GM19240 (cell line): ENCODE measurements around the gene UBR4.
"Not testable (repeated sequence)": the region's sequence is repeated elsewhere in the genome, so short reads cannot be mapped to it uniquely, and the experiment has no call there.

Experiments used
- DNase-seq: peaks from one replicate; pipeline ENCODE4 v3.0.0; 2011; ENCODE audit warnings: low spot score; ENCODE audit not compliant: insufficient read length

The UBR4 gene

GRCh38 chr1:19191811-19192210, 18.3 kb downstream of the UBR4 start:
- no peak for DNase-seq

GRCh38 chr1:19190468-19190867, 19.6 kb downstream of the UBR4 start:
- DNase-seq = no peak

- DNase-seq = no peak
Observed at GRCh38 chr1:19189270-19189669, 20.8 kb downstream of the UBR4 start.

GRCh38 chr1:19187852-19188251, 22.2 kb downstream of the UBR4 start:
- DNase-seq = no peak

GRCh38 chr1:19186001-19186400, 24.1 kb downstream of the UBR4 start:
- DNase-seq = no peak

- DNase-seq = no peak
Observed at GRCh38 chr1:19182223-19182622, 27.8 kb downstream of the UBR4 start.

- not testable (repeated sequence) for DNase-seq
Observed at GRCh38 chr1:19180265-19180657, 29.8 kb downstream of the UBR4 start.

GRCh38 chr1:19179597-19180264, 30.3 kb downstream of the UBR4 start:
- no peak for DNase-seq

- no peak for DNase-seq
Observed at GRCh38 chr1:19178734-19179398, 31.2 kb downstream of the UBR4 start.

- no peak for DNase-seq
Observed at GRCh38 chr1:19177811-19178210, 32.3 kb downstream of the UBR4 start.

GRCh38 chr1:19169642-19170041, 40.4 kb downstream of the UBR4 start:
- peak; percentile 13 for DNase-seq

GRCh38 chr1:19167140-19167539, 42.9 kb downstream of the UBR4 start:
- DNase-seq = no peak

- DNase-seq = no peak
Observed at GRCh38 chr1:19166066-19166465, 44.0 kb downstream of the UBR4 start.

GRCh38 chr1:19165501-19165900, 44.6 kb downstream of the UBR4 start:
- DNase-seq = no peak

GRCh38 chr1:19164274-19165015, 45.6 kb downstream of the UBR4 start:
- no peak for DNase-seq

- DNase-seq = no peak
Observed at GRCh38 chr1:19163261-19163660, 46.8 kb downstream of the UBR4 start.

GRCh38 chr1:19160831-19161230, 49.2 kb downstream of the UBR4 start:
- no peak for DNase-seq

GRCh38 chr1:19157653-19158052, 52.4 kb downstream of the UBR4 start:
- no peak for DNase-seq

GRCh38 chr1:19156676-19157075, 53.4 kb downstream of the UBR4 start:
- no peak for DNase-seq

GRCh38 chr1:19154876-19155275, 55.2 kb downstream of the UBR4 start:
- no peak for DNase-seq

GRCh38 chr1:19153169-19153568, 56.9 kb downstream of the UBR4 start:
- no peak for DNase-seq

GRCh38 chr1:19151537-19151936, 58.5 kb downstream of the UBR4 start:
- DNase-seq = no peak

GRCh38 chr1:19149736-19150135, 60.3 kb downstream of the UBR4 start:
- DNase-seq = no peak
